Mesendoderm (in vitro differentiated cells): ENCODE measurements around the gene EFHC2.
"Not testable (repeated sequence)": the region's sequence is repeated elsewhere in the genome, so short reads cannot be mapped to it uniquely, and the experiment has no call there.

Source experiments
- DNase-seq: peaks from one replicate; pipeline ENCODE4 v3.0.0; 2013
- H2AK5ac ChIP-seq: 2 replicates; pipeline ENCODE4 v1.6.1; 2013; ENCODE audit warnings: low read length, inconsistent platforms
- H2BK120ac ChIP-seq: 2 replicates; pipeline ENCODE4 v1.6.1; 2013; ENCODE audit warnings: low read depth, mild to moderate bottlenecking, low read length, moderate library complexity, mixed read lengths
- H2BK15ac ChIP-seq: replicated peaks from 2 replicates; pipeline ENCODE4 v1.6.1; 2013; ENCODE audit warnings: low read depth, mild to moderate bottlenecking, moderate library complexity
- H2BK5ac ChIP-seq: 2 replicates; pipeline ENCODE4 v1.6.1; 2013; ENCODE audit warnings: low read length, inconsistent platforms
- H3K18ac ChIP-seq: 2 replicates; pipeline ENCODE4 v1.6.1; 2013; ENCODE audit warnings: mild to moderate bottlenecking, low read length, mixed read lengths
- H3K23ac ChIP-seq: one replicate; pipeline ENCODE4 v1.6.1; 2013; ENCODE audit warnings: low read length
- H3K27ac ChIP-seq: 2 replicates; pipeline ENCODE4 v1.5.1; 2013; ENCODE audit warnings: low read depth, mild to moderate bottlenecking, inconsistent platforms, low read length, moderate library complexity
- H3K27me3 ChIP-seq: 2 replicates; pipeline ENCODE4 v1.6.1; 2013; ENCODE audit warnings: low read length, control low read depth, mild to moderate bottlenecking, inconsistent platforms; ENCODE audit not compliant: insufficient read depth, poor library complexity
- H3K36me3 ChIP-seq: 2 replicates; pipeline ENCODE4 v1.6.1; 2013; ENCODE audit warnings: low read length, inconsistent platforms; ENCODE audit not compliant: control insufficient read depth, insufficient read depth
- H3K4ac ChIP-seq: one replicate; pipeline ENCODE4 v1.6.1; 2013; ENCODE audit warnings: low read depth, mild to moderate bottlenecking, low read length, moderate library complexity
- H3K4me1 ChIP-seq: 2 replicates; pipeline ENCODE4 v1.6.1; 2013; ENCODE audit warnings: low read depth, low read length, inconsistent platforms; ENCODE audit not compliant: control insufficient read depth
- H3K4me2 ChIP-seq: 2 replicates; pipeline ENCODE4 v1.6.1; 2013; ENCODE audit warnings: low read length
- H3K4me3 ChIP-seq: 2 replicates; pipeline ENCODE4 v1.5.1; 2013; ENCODE audit warnings: mild to moderate bottlenecking, low read length
- H3K56ac ChIP-seq: one replicate; pipeline ENCODE4 v1.6.1; 2013; ENCODE audit warnings: low read length
- H3K79me1 ChIP-seq: 2 replicates; pipeline ENCODE4 v1.6.1; 2013; ENCODE audit warnings: low read length, inconsistent platforms
- H3K79me2 ChIP-seq: 2 replicates; pipeline ENCODE4 v1.6.1; 2013; ENCODE audit warnings: mild to moderate bottlenecking, low read length; ENCODE audit not compliant: control insufficient read depth, insufficient read depth
- H3K9ac ChIP-seq: 2 replicates; pipeline ENCODE4 v1.6.1; 2013; ENCODE audit warnings: low read length, inconsistent platforms
- H4K5ac ChIP-seq: one replicate; pipeline ENCODE4 v1.6.1; 2013; ENCODE audit warnings: low read length
- H4K8ac ChIP-seq: one replicate; pipeline ENCODE4 v1.6.1; 2013; ENCODE audit warnings: low read depth, mild to moderate bottlenecking, control low read depth, low read length, moderate library complexity
- WGBS: extraction: QIAGEN DNeasy Blood & Tissue Kit; methylation state at CpG from one replicate; pipeline ENCODE4 v1.1.7; 2013; ENCODE audit warnings: low lambda C conversion rate, missing lambda C conversion rate; ENCODE audit not compliant: insufficient coverage; ENCODE audit errors: extremely low coverage; 5-methylcytosine and 5-hydroxymethylcytosine counted together

EFHC2 gene

GRCh38 chrX:44267116-44267515, 76.4 kb downstream of the EFHC2 start:
- no peaks in the 10 kb centered on the region for H3K4me1 ChIP-seq
- no peaks in the 10 kb centered on the region for H3K79me2 ChIP-seq
- no peak overlapping the region for H3K4me2 ChIP-seq
- H3K79me1 ChIP-seq, result no peaks in the 10 kb centered on the region
- no peak overlapping the region for H3K27ac ChIP-seq
- H3K4me3 ChIP-seq, result no peak overlapping the region
- no peaks in the 10 kb centered on the region for H3K36me3 ChIP-seq
- H3K23ac ChIP-seq, result no peak overlapping the region
- H3K9ac ChIP-seq, result no peak overlapping the region
- no peak overlapping the region for H2BK120ac ChIP-seq
- no peak overlapping the region for H2BK15ac ChIP-seq
- no peak overlapping the region for H2AK5ac ChIP-seq
- no peak overlapping the region for H3K18ac ChIP-seq
- no peak for DNase-seq
- no peak overlapping the region for H4K8ac ChIP-seq
- H3K56ac ChIP-seq, result no peak overlapping the region
- no peak overlapping the region for H3K4ac ChIP-seq
- no peak overlapping the region for H2BK5ac ChIP-seq
- no peaks in the 10 kb centered on the region for H3K27me3 ChIP-seq
- no peak overlapping the region for H4K5ac ChIP-seq
- WGBS, result no CpG with 5 or more reads among the region's 2 CpGs

- Histone ChIP-seq H2AK5ac (no peak overlapping the region), H4K8ac (no peak overlapping the region), H3K18ac (no peak overlapping the region), H2BK15ac (no peak overlapping the region), H3K23ac (no peak overlapping the region), H3K4ac (no peak overlapping the region), H4K5ac (no peak overlapping the region), H3K27ac (no peak overlapping the region), H3K4me3 (no peak overlapping the region), H3K27me3 (no peaks in the 10 kb centered on the region), H3K4me2 (no peak overlapping the region), H3K79me1 (no peaks in the 10 kb centered on the region), H3K56ac (no peak overlapping the region), H2BK5ac (no peak overlapping the region), H2BK120ac (no peak overlapping the region), H3K9ac (no peak overlapping the region), H3K4me1 (no peaks in the 10 kb centered on the region), H3K79me2 (no peaks in the 10 kb centered on the region), H3K36me3 (no peaks in the 10 kb centered on the region)
- DNase-seq, result no peak
- WGBS, result no CpG with 5 or more reads among the region's 2 CpGs
Observed at GRCh38 chrX:44265559-44265958, 77.9 kb downstream of the EFHC2 start.

- Histone ChIP-seq H2BK5ac (no peak overlapping the region), H3K9ac (no peak overlapping the region), H2BK120ac (no peak overlapping the region), H3K56ac (no peak overlapping the region), H3K79me1 (no peaks in the 10 kb centered on the region), H3K4me1 (no peaks in the 10 kb centered on the region), H3K4me2 (no peak overlapping the region), H3K18ac (no peak overlapping the region), H3K4ac (no peak overlapping the region), H3K79me2 (no peaks in the 10 kb centered on the region), H2AK5ac (no peak overlapping the region), H3K36me3 (no peaks in the 10 kb centered on the region), H4K8ac (no peak overlapping the region), H3K27ac (no peak overlapping the region), H3K23ac (no peak overlapping the region), H2BK15ac (no peak overlapping the region), H4K5ac (no peak overlapping the region), H3K4me3 (no peak overlapping the region), H3K27me3 (no peaks in the 10 kb centered on the region)
- no peak for DNase-seq
Observed at GRCh38 chrX:44264936-44265335, 78.5 kb downstream of the EFHC2 start.

- H3K4ac ChIP-seq, result no peak overlapping the region
- H3K36me3 ChIP-seq, result no peaks in the 10 kb centered on the region
- H3K4me1 ChIP-seq, result no peaks in the 10 kb centered on the region
Observed at GRCh38 chrX:44261286-44261685, 82.2 kb downstream of the EFHC2 start.

GRCh38 chrX:44260609-44261008, 82.9 kb downstream of the EFHC2 start:
- no peak overlapping the region for H2BK15ac ChIP-seq
- no peaks in the 10 kb centered on the region for H3K79me1 ChIP-seq
- H3K4me1 ChIP-seq, result no peaks in the 10 kb centered on the region
- no peak overlapping the region for H4K8ac ChIP-seq
- no peaks in the 10 kb centered on the region for H3K79me2 ChIP-seq
- no peak overlapping the region for H3K18ac ChIP-seq
- no peak overlapping the region for H2BK120ac ChIP-seq
- H3K56ac ChIP-seq, result no peak overlapping the region
- H3K23ac ChIP-seq, result no peak overlapping the region
- no peak for DNase-seq
- H4K5ac ChIP-seq, result no peak overlapping the region
- no peak overlapping the region for H2BK5ac ChIP-seq
- H3K36me3 ChIP-seq, result no peaks in the 10 kb centered on the region
- no peak overlapping the region for H2AK5ac ChIP-seq
- H3K4me3 ChIP-seq, result no peak overlapping the region
- no peak overlapping the region for H3K4ac ChIP-seq
- no peaks in the 10 kb centered on the region for H3K27me3 ChIP-seq
- H3K27ac ChIP-seq, result no peak overlapping the region
- no peak overlapping the region for H3K9ac ChIP-seq
- no peak overlapping the region for H3K4me2 ChIP-seq

More at GRCh38 chrX:44261286-44261685, 82.2 kb downstream of the EFHC2 start:
- H3K18ac ChIP-seq, result no peak overlapping the region
- H4K8ac ChIP-seq, result no peak overlapping the region
- no peaks in the 10 kb centered on the region for H3K27me3 ChIP-seq
- H3K56ac ChIP-seq, result no peak overlapping the region
- no peak overlapping the region for H3K4me2 ChIP-seq
- H3K4me3 ChIP-seq, result no peak overlapping the region
- no peak overlapping the region for H2BK120ac ChIP-seq
- H4K5ac ChIP-seq, result no peak overlapping the region
- no peak overlapping the region for H2AK5ac ChIP-seq
- H3K23ac ChIP-seq, result no peak overlapping the region
- H3K27ac ChIP-seq, result no peak overlapping the region
- no CpG with 5 or more reads among the region's 5 CpGs for WGBS
- no peak overlapping the region for H2BK15ac ChIP-seq
- no peaks in the 10 kb centered on the region for H3K79me1 ChIP-seq
- DNase-seq, result no peak
- no peak overlapping the region for H3K9ac ChIP-seq
- H3K79me2 ChIP-seq, result no peaks in the 10 kb centered on the region
- H2BK5ac ChIP-seq, result no peak overlapping the region

GRCh38 chrX:44255742-44256141, 87.7 kb downstream of the EFHC2 start:
- H3K18ac ChIP-seq, H2BK120ac ChIP-seq, H3K36me3 ChIP-seq, H2BK15ac ChIP-seq, H2BK5ac ChIP-seq, H3K79me1 ChIP-seq, H3K27me3 ChIP-seq, H4K8ac ChIP-seq, H3K79me2 ChIP-seq, H4K5ac ChIP-seq, H3K4me3 ChIP-seq, H2AK5ac ChIP-seq, H3K9ac ChIP-seq, H3K27ac ChIP-seq, H3K23ac ChIP-seq, H3K4me1 ChIP-seq, H3K4ac ChIP-seq, DNase-seq, H3K56ac ChIP-seq, H3K4me2 ChIP-seq: not testable (repeated sequence)
- WGBS, result no CpG with 5 or more reads among the region's 2 CpGs
